ENCODE data around the gene PGA4. TPM values are rescaled to one million over a fixed set of nuclear protein-coding genes. Genes with fewer than 3 reads are reported as not detected.

PGA4 gene
- total RNA-seq, 1 donor from 2014 or later: not detected

DNA sequence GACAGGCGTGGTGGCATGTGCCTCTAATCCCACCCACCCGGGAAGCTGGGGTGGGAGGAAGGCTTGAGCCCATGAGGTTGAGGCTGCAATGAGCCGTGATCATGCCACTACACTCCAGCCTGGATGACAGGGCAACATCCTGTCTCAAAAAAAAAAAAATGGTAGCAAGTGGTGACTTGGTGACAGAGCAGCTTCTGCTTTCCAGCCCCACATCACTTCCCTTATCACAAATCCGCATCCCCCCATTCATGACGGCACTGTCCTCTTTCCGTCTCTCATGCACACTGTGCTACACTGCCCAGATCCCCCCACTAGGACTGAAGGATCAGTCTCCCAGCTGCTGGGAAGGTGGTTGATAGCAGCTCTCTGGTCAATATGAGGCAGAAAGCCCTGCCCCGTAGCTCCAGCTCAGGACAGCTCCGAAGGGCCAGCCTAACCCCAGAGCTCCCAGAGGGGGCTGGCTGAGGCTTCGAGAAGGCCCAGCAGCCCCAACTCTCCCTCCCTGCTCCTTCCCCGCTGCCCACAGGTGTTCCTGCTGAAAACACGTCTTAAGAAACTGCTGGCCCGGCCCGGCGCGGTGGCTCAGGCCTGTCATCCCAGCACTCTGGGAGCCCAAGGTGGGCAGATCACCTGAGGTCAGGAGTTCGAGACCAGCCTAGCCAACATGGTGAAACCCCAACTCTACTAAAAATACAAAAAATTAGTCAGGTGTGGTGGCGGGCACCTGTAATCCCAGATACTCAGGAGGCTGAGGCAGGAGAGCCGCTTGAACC, 34.7 kb downstream of the PGA4 start:
- H3K4me3 Mint-ChIP-seq (ENCODE audit: unreplicated experiment): no peak overlapping the region
- H3K4me1 Mint-ChIP-seq (ENCODE audit: low read depth): peaks cover 2% of the 10 kb centered on the region
- H3K27me3 Mint-ChIP-seq (ENCODE audit: low read depth): no peaks in the 10 kb centered on the region
- H3K36me3 Mint-ChIP-seq (ENCODE audit: low read depth): peaks cover 5% of the 10 kb centered on the region
- no peaks in the 10 kb centered on the region for H3K9me3 Mint-ChIP-seq (ENCODE audit: low read depth)
- TF ChIP-seq, protein P1, sequence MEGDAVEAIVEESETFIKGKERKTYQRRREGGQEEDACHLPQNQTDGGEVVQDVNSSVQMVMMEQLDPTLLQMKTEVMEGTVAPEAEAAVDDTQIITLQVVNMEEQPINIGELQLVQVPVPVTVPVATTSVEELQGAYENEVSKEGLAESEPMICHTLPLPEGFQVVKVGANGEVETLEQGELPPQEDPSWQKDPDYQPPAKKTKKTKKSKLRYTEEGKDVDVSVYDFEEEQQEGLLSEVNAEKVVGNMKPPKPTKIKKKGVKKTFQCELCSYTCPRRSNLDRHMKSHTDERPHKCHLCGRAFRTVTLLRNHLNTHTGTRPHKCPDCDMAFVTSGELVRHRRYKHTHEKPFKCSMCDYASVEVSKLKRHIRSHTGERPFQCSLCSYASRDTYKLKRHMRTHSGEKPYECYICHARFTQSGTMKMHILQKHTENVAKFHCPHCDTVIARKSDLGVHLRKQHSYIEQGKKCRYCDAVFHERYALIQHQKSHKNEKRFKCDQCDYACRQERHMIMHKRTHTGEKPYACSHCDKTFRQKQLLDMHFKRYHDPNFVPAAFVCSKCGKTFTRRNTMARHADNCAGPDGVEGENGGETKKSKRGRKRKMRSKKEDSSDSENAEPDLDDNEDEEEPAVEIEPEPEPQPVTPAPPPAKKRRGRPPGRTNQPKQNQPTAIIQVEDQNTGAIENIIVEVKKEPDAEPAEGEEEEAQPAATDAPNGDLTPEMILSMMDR (IDR thresholded peaks at IDR 0.05): no peak
- H3K27ac Mint-ChIP-seq (ENCODE audit: unreplicated experiment): no peak overlapping the region
- DNase-seq (ENCODE audit: low spot score): no peak

DNA sequence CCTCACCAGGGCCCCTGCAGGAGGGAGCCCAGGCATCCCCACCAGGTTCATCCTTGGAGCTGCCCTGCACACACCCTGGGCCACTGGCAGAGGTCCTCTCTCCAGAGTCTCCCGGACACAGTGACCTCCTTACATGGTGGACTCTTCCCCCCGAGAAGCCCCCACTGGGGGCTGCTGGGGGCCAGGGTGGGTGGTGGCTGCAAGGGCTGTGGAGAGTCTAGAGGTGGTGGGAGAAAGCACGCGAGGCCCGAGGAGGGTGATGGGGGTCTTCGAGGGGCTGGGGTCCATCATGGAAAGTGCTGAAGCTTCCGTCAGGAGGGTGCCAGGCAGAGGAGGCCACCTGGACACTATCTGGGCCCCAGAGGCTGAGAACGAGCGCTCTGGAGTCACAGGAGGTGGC, 36.4 kb downstream of the PGA4 start:
- Mint-ChIP-seq H3K36me3 (ENCODE audit: low read depth) (peaks cover 6% of the 10 kb centered on the region), H3K27ac (ENCODE audit: unreplicated experiment) (no peak overlapping the region), H3K4me1 (ENCODE audit: low read depth) (peaks cover 2% of the 10 kb centered on the region), H3K27me3 (ENCODE audit: low read depth) (no peaks in the 10 kb centered on the region), H3K4me3 (ENCODE audit: unreplicated experiment) (no peak overlapping the region), H3K9me3 (ENCODE audit: low read depth) (no peaks in the 10 kb centered on the region)
- no peak for DNase-seq (ENCODE audit: low spot score)
- TF ChIP-seq, protein P1 (IDR thresholded peaks at IDR 0.05): no peak

DNA sequence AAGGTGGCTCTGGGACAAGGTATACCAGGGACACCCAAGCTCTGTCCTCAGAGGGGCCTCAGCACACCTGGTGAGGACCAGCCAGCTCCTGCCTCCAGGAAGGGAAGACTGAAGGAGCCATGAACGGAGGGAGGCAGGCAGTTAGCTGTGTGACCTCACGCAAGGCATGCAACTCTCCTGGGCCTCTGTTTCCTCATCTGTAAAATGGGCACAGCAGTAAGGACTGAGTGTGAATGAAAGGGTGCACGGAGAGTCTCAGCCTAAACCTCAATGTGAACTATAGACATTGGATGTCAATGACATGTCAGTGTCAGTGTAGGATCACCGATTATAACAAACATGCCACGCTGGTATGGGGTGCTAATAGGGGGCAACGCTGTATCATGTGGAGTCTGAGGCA, 37.2 kb downstream of the PGA4 start:
- no peak for DNase-seq (ENCODE audit: low spot score)
- Mint-ChIP-seq H3K27me3 (ENCODE audit: low read depth) (no peaks in the 10 kb centered on the region), H3K9me3 (ENCODE audit: low read depth) (no peaks in the 10 kb centered on the region), H3K36me3 (ENCODE audit: low read depth) (peaks cover 10% of the 10 kb centered on the region), H3K4me3 (ENCODE audit: unreplicated experiment) (no peak overlapping the region), H3K27ac (ENCODE audit: unreplicated experiment) (no peak overlapping the region), H3K4me1 (ENCODE audit: low read depth) (peaks cover 2% of the 10 kb centered on the region)
- TF ChIP-seq, protein P1 (IDR thresholded peaks at IDR 0.05): no peak

DNA sequence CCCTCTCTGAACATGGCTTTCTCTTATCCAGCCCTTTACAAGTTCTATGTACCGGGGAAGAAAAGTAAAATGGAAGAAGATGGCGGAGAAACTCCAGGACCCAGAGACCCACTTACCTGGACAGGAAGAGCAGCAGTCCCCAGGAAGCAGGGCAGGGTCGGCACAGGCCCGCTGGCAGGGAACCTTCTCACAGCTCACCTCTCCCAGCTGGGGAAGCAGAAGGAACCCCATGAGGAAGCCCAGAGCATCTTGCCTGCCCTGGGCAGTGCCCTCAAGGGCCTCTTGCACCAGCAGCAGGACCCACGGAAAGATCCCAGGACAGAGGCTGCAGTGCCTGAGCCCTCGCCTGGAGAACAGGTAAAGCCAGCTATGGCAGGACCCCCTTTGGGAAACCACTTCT, 42.2 kb downstream of the PGA4 start:
- Mint-ChIP-seq H3K36me3 (ENCODE audit: low read depth) (peaks cover 11% of the 10 kb centered on the region), H3K4me3 (ENCODE audit: unreplicated experiment) (no peak overlapping the region), H3K4me1 (ENCODE audit: low read depth) (peaks cover 5% of the 10 kb centered on the region), H3K27ac (ENCODE audit: unreplicated experiment) (no peak overlapping the region), H3K9me3 (ENCODE audit: low read depth) (no peaks in the 10 kb centered on the region), H3K27me3 (ENCODE audit: low read depth) (no peaks in the 10 kb centered on the region)
- TF ChIP-seq, protein P1 (IDR thresholded peaks at IDR 0.05): no peak
- DNase-seq (ENCODE audit: low spot score): no peak

DNA sequence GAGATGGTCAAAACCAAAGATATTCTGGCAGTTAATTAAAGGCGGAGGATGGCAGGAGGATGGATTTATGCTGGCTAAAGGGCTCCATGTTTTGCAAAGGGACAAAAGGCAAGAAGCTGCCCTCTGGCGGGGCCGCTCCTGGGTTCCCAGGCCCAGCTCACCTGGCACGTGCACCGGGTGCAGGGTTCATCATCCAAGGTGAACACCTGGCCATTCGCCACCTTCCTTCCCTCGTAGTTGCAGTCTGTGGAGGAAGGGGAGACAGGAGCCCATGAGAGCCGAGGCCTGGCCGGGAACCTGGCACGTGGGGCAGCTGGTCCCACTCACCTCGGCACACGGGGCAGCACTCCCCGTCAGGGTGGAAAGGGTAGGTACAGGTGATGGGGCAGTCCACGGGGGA, 42.6 kb downstream of the PGA4 start:
- TF ChIP-seq, protein P1 (IDR thresholded peaks at IDR 0.05): no peak
- Mint-ChIP-seq H3K4me3 (ENCODE audit: unreplicated experiment) (no peak overlapping the region), H3K27ac (ENCODE audit: unreplicated experiment) (no peak overlapping the region), H3K9me3 (ENCODE audit: low read depth) (no peaks in the 10 kb centered on the region), H3K27me3 (ENCODE audit: low read depth) (no peaks in the 10 kb centered on the region), H3K36me3 (ENCODE audit: low read depth) (peaks cover 11% of the 10 kb centered on the region), H3K4me1 (ENCODE audit: low read depth) (peaks cover 5% of the 10 kb centered on the region)
- DNase-seq (ENCODE audit: low spot score): no peak
